Activated T-helper 2 cell treated with anti-CD3 and anti-CD28 coated beads, Interferon-gamma antibody, Interleukin-2, Interleukin-4, amounts not matched to agents 10 μg/mL and 5 μg/mL and 100 μg/mL, durations not matched to agents 14 hours and 24 hours and 36 hours (primary cell): ENCODE results near the gene CBX5. TPM values are rescaled to one million over a fixed set of nuclear protein-coding genes. Genes with fewer than 3 reads are reported as not detected.
"Not testable (repeated sequence)": the region's sequence is repeated elsewhere in the genome, so short reads cannot be mapped to it uniquely, and the experiment has no call there.

Experiments used
- DNase-seq: peaks from one replicate; pipeline ENCODE4 v3.0.0; 2021; ENCODE audit warnings: low spot score
- H3K27ac Mint-ChIP-seq: one replicate; pipeline ENCODE4 v1.8.0; 2021; ENCODE audit warnings: mixed read lengths
- H3K27me3 Mint-ChIP-seq: one replicate; pipeline ENCODE4 v1.8.0; 2021; ENCODE audit warnings: low read depth, mixed read lengths
- H3K36me3 Mint-ChIP-seq: one replicate; pipeline ENCODE4 v1.8.0; 2021; ENCODE audit warnings: low read depth, mixed read lengths
- H3K4me1 Mint-ChIP-seq: one replicate; pipeline ENCODE4 v1.8.0; 2021; ENCODE audit warnings: low read depth, mixed read lengths
- H3K4me3 Mint-ChIP-seq: one replicate; pipeline ENCODE4 v1.8.0; 2021; ENCODE audit warnings: low read depth, mild to moderate bottlenecking, moderate library complexity, mixed read lengths
- H3K9me3 Mint-ChIP-seq: one replicate; pipeline ENCODE4 v1.8.0; 2021; ENCODE audit warnings: mixed read lengths
- intact Hi-C: fragments of 100-400 bp; cut with micrococcal nuclease; formaldehyde crosslinking; loops from one replicate; pipeline ENCODE4 v1.15.1; 2023
- total RNA-seq: library from RNA; stranded (reverse); gene quantifications from 2 replicates; pipeline ENCODE4 v1.2.3, GENCODE V29; 2022

CBX5 gene
- total RNA-seq, 1 donor from 2014 or later = 98.1 TPM

DNA sequence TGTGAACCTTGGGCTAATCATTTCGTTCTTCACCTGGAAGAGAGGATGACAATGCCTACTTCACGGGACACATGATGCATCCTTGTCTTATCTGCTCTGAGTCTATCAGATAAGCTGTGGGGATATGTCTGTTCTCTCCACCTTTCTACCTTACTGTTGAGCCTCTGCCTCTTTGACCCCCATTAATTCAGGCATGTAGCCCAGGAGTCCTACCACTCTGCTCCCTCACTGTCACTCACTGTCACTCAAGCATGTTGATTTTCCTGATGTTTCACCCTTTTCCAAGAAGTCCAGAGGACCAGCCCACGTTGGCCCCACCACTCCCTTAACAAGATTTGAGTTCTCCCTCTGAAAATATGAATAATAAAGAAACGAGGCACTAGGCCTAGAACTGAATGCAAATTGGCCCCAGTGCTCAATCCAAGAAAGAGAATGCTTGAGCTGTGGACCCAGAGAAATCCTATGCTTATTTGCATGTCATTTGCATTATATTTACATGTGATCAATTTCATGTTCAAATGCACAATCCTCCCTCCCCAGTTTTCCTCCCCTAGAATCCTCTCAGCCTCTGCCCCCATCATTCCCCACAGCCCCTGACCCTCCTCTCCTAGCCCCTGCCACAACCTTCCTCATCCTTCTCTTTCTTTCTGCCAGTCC is 84.7 kb downstream of the CBX5 start:
- no peak for DNase-seq
- Mint-ChIP-seq H3K27me3 (peaks cover 65% of the 10 kb centered on the region), H3K36me3 (no peaks in the 10 kb centered on the region), H3K9me3 (no peaks in the 10 kb centered on the region), H3K4me3 (no peak overlapping the region), H3K27ac (no peak overlapping the region), H3K4me1 (peaks cover 6% of the 10 kb centered on the region)
- intact Hi-C loops = no loop called here

DNA sequence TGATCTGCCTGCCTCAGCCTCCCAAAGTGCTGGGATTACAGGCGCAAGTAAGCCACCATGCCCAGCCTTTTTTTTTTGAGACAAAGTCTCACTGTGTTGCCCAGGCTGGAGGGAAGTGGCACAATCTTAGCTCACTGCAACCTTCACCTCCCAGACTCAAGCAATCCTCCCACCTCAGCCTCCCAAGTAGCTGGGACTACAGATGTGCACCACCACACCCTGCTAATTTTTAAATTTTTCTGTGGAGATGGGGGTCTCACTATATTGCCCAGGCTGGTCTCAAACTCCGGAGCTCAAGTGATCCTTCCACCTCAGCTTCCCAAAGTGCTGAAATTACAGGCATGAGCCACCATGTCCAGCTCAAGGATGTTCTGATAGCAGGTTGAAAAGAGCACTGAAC is 85.3 kb downstream of the CBX5 start:
- H3K36me3 Mint-ChIP-seq, DNase-seq, H3K27ac Mint-ChIP-seq, H3K4me1 Mint-ChIP-seq, intact Hi-C loops, H3K4me3 Mint-ChIP-seq, H3K9me3 Mint-ChIP-seq: not testable (repeated sequence)
- H3K27me3 Mint-ChIP-seq = peaks cover 60% of the 10 kb centered on the region

DNA sequence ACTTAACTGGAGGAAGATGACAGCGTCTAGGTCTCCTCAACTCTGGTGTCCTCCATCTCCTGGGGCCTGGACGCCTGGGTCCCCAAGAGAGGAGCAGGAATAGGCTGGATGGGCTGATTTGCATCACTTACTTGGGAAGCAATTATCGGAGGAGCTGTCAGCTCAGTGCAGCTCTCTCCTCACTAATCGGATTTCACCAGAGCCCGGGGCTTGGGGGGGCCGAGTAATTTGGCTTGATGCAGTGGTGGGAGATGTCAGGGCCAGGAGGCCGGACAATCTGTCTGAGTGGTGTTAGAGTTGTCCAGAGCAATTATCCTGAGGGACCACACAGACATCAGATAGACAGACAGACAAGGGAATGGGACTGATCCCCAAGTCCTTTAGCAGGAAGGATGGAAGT is 86.5 kb downstream of the CBX5 start:
- H3K27me3 Mint-ChIP-seq = peaks cover 55% of the 10 kb centered on the region
- H3K27ac Mint-ChIP-seq = no peak overlapping the region
- intact Hi-C loops = no loop called here
- H3K36me3 Mint-ChIP-seq = no peaks in the 10 kb centered on the region
- DNase-seq = no peak
- H3K9me3 Mint-ChIP-seq = no peaks in the 10 kb centered on the region
- no peak overlapping the region for H3K4me3 Mint-ChIP-seq
- H3K4me1 Mint-ChIP-seq = peaks cover 14% of the 10 kb centered on the region

DNA sequence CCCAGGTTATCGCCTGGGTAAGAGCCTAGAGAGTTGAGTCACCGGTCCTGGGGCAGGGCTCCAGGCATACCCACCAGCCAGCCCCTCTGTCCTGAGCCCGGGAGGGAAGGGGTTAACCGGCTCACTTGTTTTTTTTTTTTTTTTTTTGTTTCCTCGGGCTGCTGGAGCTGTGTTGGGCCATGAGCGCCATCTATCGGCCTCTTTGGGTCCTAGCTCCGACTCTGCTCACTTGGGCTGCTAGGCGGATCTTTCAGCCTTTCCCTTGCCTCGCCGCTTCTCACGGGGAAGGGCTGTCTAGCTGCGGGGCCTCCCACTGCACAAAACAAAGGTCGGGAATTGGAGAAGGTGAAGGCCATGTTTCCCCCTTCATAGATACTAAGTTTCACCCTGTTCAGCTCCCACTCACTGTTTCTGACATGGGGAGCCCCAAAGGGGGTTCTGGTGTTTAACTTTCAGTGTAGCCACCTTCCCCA is 88.3 kb downstream of the CBX5 start:
- intact Hi-C loops = loop anchor here (1.0 kb wide), 1 partner anchor 159 kb away; no protein-coding TSS in a partner anchor
- H3K4me1 Mint-ChIP-seq = peaks cover 20% of the 10 kb centered on the region
- no peak overlapping the region for H3K27ac Mint-ChIP-seq
- H3K27me3 Mint-ChIP-seq = peaks cover 43% of the 10 kb centered on the region
- peaks cover 8% of the 10 kb centered on the region for H3K36me3 Mint-ChIP-seq
- H3K4me3 Mint-ChIP-seq = no peak overlapping the region
- H3K9me3 Mint-ChIP-seq = no peaks in the 10 kb centered on the region
- peak; percentile 66 for DNase-seq

DNA sequence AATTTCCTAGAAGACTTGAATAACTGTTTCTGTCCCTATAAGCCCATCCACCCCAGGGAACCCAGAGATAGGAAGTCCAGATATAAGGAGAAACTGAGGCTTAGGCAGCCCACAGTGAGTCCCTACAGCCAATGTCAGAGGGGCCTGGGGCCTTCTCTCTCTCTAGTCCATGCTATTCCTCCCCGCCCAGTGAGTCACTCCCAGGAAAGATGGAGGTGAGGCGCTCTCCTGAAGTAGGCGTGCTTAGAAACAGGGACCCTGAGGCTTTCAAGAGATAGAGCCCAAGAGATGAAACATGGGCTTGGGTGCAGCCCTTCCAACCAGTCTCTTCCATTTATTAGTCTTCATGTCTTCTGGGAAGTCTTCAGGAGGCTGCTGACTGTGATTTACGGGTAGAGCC is 88.8 kb downstream of the CBX5 start:
- no peak for DNase-seq
- intact Hi-C loops = loop anchor here (1.0 kb wide), 1 partner anchor 159 kb away; no protein-coding TSS in a partner anchor
- H3K4me1 Mint-ChIP-seq = peaks cover 20% of the 10 kb centered on the region
- H3K9me3 Mint-ChIP-seq = no peaks in the 10 kb centered on the region
- no peak overlapping the region for H3K4me3 Mint-ChIP-seq
- H3K27me3 Mint-ChIP-seq = peaks cover 38% of the 10 kb centered on the region
- peaks cover 8% of the 10 kb centered on the region for H3K36me3 Mint-ChIP-seq
- no peak overlapping the region for H3K27ac Mint-ChIP-seq

DNA sequence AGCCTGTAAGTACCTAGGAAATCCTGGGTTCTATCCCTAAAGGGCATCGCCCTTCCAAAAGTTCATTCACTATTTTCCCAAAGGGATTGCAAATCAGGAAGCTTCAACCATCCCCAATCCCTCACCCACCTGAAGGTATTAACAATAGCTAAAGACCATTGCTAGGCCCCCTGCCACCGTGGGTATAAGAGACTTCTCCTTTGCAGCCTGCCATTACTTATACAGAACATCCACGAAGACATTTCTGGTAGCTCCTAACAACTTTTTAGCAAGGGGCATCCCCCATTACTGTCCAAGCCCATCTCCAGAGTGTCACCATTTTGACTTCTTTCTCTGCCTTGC is 90.8 kb downstream of the CBX5 start:
- H3K4me1 Mint-ChIP-seq = peaks cover 20% of the 10 kb centered on the region
- DNase-seq = no peak
- intact Hi-C loops = loop anchor here (1.0 to 10.0 kb wide), 2 partner anchors 25 to 444 kb away; no protein-coding TSS in a partner anchor
- no peak overlapping the region for H3K27ac Mint-ChIP-seq
- H3K4me3 Mint-ChIP-seq = peak overlapping the region; percentile 85
- no peaks in the 10 kb centered on the region for H3K9me3 Mint-ChIP-seq
- peaks cover 24% of the 10 kb centered on the region for H3K27me3 Mint-ChIP-seq
- H3K36me3 Mint-ChIP-seq = peaks cover 8% of the 10 kb centered on the region

DNA sequence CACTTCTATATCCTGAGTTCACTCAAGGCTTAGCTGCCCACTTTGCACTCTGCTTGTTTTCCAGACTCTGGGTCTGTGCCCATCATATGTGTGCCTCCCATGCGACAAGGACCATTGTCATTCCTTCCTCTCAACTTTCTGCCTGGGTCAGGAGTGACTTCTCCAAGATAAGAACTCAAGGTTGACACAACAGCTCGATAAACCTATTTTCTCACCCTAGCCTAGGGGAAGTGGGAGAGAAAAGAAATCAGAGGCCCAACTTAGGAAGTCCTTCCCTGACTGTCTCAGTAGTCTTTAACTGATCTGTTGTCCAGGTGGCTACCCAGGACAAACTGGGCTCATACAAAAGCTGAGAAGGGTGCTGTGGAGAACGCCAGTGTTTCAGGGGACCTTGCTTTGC is 92.8 kb downstream of the CBX5 start:
- Mint-ChIP-seq H3K27me3 (peaks cover 6% of the 10 kb centered on the region), H3K9me3 (no peaks in the 10 kb centered on the region), H3K36me3 (peaks cover 12% of the 10 kb centered on the region), H3K4me1 (peaks cover 19% of the 10 kb centered on the region), H3K27ac (no peak overlapping the region), H3K4me3 (peak overlapping the region; percentile 79)
- no peak for DNase-seq
- intact Hi-C loops = loop anchor here (10.0 kb wide), 1 partner anchor 442 kb away; no protein-coding TSS in a partner anchor

DNA sequence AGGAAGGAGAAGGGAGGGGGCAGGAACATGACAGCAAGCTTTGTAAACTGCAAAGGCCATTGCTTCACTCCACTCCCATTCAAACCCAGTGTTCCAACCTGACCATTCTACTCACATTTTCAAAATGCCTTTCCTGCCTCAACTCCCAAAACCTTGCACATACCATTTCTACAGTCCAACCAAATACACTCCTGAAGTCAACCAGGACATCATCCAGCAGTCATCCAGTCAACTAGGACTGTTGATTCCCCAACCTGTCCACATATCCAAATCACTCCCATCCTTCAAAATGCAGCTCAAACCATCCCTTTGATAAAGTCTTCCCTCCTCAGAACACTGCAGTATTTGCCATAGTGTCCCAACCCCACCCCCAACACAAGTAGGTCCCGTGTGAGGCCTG is 94.0 kb downstream of the CBX5 start:
- no peak overlapping the region for H3K4me3 Mint-ChIP-seq
- H3K4me1 Mint-ChIP-seq = peaks cover 15% of the 10 kb centered on the region
- peaks cover 16% of the 10 kb centered on the region for H3K36me3 Mint-ChIP-seq

DNA sequence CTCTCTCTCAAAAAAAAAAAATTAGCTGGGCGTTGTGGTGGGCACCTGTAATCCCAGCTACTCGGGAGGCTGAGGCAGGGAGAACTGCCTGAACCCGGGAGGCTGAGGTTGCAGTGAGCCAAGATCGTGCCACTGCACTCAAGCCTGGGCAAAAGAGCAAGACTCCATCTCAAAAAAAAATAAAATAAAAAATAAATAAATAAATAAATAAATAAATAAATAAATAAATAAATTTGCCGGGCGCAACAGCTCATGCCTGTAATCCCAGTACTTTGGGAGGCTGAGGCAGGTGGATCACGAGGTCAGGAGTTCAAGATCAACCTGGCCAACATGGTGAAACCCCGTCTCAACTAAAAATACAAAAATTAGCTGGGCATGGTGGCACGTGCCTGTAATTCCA is 94.6 kb downstream of the CBX5 start:
- Mint-ChIP-seq H3K4me1 (peaks cover 15% of the 10 kb centered on the region), H3K4me3 (peak overlapping the region; percentile 3), H3K36me3 (peaks cover 16% of the 10 kb centered on the region)
- not testable (repeated sequence) for DNase-seq, H3K27me3 Mint-ChIP-seq, H3K27ac Mint-ChIP-seq, H3K9me3 Mint-ChIP-seq
- intact Hi-C loops = loop anchor here (10.0 kb wide), 1 partner anchor 440 kb away; no protein-coding TSS in a partner anchor

More for the DNA sequence above, 94.0 kb downstream of the CBX5 start:
- DNase-seq = no peak
- H3K27me3 Mint-ChIP-seq = peaks cover 5% of the 10 kb centered on the region
- no peak overlapping the region for H3K27ac Mint-ChIP-seq
- intact Hi-C loops = loop anchor here (10.0 kb wide), 1 partner anchor 441 kb away; no protein-coding TSS in a partner anchor
- H3K9me3 Mint-ChIP-seq = no peaks in the 10 kb centered on the region

DNA sequence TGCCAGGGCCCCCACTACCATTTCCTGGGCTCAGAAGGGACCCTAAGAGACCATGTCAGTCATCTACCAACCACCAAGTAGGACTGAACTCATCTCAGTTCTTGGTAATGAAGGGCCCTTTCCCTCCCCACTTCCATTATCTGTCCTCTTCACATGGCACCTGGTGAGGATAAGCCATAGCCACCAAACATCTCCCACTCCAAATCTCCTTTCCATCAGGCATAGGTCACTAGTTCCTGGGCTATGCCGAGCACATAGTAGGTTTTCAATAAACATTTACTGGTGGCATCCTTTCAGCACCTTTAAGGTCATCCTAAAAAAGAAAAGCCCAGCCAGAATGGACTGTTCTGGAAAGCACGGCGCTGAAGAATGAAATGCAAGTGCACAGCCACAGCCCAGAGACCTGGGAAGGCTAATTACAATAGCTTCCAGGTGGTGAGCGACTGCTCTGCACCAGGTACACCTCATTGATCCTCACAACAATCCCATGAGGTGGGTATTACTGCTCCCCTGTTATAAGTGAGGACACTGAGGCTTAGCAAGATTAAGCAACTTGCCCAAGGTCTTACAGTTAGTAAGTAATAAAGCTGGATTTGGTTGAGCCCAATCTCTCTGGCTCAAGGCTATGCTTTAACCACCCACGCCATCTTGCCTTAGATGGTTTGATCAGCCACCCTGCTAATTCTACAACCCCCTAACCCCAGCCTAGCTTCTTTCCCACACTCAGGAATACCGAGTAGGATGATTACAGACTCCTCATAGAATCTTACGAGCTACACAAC is 95.7 kb downstream of the CBX5 start:
- Mint-ChIP-seq H3K4me3 (no peak overlapping the region), H3K4me1 (peaks cover 11% of the 10 kb centered on the region), H3K36me3 (peaks cover 16% of the 10 kb centered on the region), H3K9me3 (no peaks in the 10 kb centered on the region), H3K27ac (no peak overlapping the region), H3K27me3 (no peaks in the 10 kb centered on the region)
- intact Hi-C loops = loop anchor here (10.0 kb wide), 1 partner anchor 439 kb away; no protein-coding TSS in a partner anchor
- DNase-seq = no peak

DNA sequence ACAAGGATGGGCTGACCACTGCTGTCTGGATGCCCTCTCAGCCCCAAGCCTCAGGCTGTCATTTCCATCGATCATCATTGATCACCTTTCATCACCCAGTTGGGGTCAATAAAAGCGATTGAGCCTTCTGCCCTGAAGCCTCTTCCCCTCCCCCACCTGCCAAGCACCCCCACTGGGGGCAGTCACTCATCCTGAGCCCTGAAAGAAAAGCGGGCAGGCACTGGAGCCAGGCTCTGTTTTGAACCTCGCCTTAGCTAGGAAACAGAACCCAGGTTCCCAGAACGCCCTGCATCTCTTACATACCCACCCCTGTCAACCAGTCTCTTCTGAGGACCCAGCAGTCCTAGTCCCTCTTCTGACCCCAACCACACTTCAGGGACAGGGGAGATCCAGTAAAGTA is 96.9 kb downstream of the CBX5 start:
- H3K36me3 Mint-ChIP-seq = peaks cover 16% of the 10 kb centered on the region
- no peaks in the 10 kb centered on the region for H3K27me3 Mint-ChIP-seq
- H3K27ac Mint-ChIP-seq = no peak overlapping the region
- intact Hi-C loops = loop anchor here (10.0 kb wide), 1 partner anchor 438 kb away; no protein-coding TSS in a partner anchor
- H3K4me3 Mint-ChIP-seq = no peak overlapping the region
- no peak for DNase-seq
- H3K9me3 Mint-ChIP-seq = no peaks in the 10 kb centered on the region
- H3K4me1 Mint-ChIP-seq = peaks cover 7% of the 10 kb centered on the region

DNA sequence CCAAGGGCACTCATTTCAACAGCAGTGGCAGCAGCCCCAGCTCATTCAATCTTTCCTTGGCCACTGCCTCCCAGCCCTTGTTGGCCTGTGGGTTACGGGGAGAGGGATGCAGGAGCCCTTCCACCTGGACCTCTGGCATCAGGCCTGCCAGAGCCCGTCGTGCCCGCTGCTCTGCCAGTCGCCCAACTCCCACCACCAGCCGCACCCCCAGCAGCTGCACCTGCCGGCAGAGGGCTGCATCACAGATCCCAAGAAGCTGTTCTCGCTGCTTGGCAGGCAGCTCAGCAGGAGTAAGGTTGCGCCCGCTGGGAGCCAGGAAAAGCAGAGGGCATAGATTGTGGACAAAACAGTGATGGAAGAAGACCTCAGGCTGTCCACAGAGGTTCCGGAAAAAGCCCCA is 97.8 kb downstream of the CBX5 start:
- intact Hi-C loops = loop anchor here (10.0 kb wide), 1 partner anchor 437 kb away; no protein-coding TSS in a partner anchor
- Mint-ChIP-seq H3K4me1 (no peaks in the 10 kb centered on the region), H3K4me3 (no peak overlapping the region), H3K9me3 (no peaks in the 10 kb centered on the region), H3K27me3 (no peaks in the 10 kb centered on the region), H3K27ac (no peak overlapping the region), H3K36me3 (peaks cover 10% of the 10 kb centered on the region)
- DNase-seq = no peak
